HG03378 (cell line): ENCODE data around the gene PPIL3.
"Not testable (repeated sequence)": the region's sequence is repeated elsewhere in the genome, so short reads cannot be mapped to it uniquely, and the experiment has no call there.

Source experiments
- ATAC-seq: cut with Tn5 transposase; IDR thresholded peaks from one replicate; pipeline ENCODE4 v1.9.1; 2021; ENCODE audit warnings: mild to moderate bottlenecking, moderate library complexity; ENCODE audit not compliant: unreplicated experiment

PPIL3 gene

DNA sequence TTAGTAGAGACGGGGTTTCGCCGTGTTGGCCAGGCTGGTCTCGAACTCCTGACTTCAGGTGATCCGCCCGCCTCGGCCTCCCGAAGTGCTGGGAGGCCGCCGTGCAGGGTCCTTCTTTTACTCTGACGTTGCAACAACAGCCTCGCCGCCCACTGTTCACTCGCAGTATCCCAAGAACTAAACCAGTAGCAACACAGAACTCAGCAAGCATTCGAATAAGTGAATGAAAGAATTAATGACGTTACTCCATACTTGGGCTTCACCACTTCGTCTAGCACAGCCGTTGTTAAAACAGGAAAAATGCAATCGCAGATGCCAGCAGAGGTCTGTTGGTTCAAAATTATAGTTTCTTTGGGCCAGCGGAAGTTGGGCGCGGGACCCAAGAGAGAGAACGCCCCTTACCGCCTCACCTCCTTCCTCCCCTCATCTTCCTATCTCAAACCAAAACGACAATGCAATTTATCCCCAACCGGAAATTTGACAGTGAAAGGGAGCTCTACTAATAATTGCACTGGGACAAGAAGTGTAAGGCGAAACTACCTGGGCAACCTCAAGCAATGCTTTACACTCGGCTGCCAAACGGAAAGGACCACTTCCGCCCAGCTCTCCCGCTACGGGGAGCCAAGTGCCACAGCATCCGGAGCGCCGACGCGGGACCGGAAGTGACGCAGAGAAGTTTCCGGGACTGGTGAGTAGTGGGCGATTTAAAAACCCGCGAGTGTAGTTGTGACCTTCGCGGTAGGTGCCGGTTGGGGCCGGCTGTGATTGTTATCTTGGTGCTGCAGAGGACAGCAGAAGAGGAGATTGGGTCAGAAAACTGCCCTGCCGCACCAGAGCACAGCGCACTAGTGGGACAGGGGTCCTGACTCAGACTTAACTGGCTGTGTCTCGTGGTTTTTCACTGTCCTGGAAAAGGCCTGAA lies at the start of gene PPIL3, which contains the start of gene NIF3L1:
Gene PPIL3 (minus strand): TSS at position 374 of the 922 bp plus-strand sequence. CDS start 1,462 bp downstream, outside the sequence.
Gene NIF3L1 (plus strand): TSS at position 668 of the 922 bp plus-strand sequence. CDS start 2,573 bp downstream, outside the sequence.
- peak; percentile 85 for ATAC-seq

DNA sequence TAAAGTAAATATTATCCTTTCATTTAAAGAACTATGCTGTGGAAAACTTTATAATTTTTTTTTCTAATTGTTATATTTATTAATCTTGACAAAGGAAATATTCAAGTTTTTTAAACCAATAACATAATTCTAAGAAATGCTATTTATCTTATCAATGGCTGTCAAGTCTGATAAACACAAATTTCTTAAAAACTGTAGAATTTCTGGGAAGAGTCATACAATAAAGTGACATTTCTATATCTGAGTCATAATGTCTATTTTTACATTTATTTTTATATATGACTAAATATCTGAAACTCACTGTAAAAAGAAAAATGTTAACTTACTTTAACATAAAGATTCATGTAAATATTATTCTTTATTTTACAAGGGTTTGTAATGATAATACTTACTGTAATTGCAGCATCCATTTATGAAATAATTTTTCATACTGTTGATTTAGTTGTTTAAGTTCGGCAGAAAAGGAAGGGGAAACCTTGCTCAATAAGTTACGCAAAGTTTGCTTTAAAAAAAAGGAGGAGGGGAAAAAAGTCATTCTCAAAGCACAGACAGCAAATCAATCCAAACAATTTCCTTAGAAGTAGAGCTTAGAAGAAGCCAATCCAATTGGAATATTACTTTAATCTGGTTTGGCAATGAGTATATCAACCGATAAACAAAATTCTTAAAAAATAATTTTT lies 42.2 kb upstream of the PPIL3 start:
- no peak for ATAC-seq

DNA sequence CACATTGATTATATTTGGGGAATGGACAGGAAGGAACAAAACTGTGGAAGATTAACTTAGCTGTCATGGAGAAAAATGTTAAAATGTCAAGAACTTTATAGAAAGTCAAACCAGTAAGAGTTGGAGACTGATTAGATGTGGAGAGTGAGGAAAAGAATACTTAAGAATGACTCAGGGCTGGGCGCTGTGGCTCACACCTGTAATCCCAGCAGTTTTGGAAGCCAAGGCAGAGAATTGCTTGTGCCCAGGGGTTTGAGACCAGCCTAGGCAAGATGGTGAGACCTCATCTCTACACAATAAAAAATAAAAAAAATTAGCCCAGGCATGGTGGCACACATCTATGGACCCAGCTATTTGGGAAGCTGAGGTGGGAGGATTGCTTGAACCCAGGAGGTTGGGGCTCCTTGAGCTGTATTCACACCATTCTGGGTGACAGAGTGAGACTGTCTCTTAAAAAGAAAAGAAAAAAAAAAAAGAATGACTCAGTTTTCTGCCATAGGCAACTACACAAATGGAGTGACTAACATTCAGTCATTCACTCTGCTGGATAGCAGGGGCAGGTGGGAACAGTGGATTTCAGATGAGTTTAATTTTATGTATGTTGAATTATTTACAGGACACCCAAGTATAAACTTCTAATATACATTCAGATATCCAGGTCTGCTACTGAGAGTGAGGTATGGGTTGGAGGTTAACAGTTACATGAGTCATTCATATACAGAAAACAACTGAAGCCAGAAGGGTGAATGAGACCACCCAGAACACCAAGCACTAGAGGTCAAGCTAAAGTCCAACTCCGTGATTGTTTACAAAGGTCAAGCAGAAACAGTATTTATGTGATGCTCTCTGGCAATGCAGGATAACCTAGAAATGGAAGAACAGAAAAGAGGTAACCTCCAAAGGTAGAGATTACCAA lies 40.7 kb upstream of the PPIL3 start:
- no peak for ATAC-seq

DNA sequence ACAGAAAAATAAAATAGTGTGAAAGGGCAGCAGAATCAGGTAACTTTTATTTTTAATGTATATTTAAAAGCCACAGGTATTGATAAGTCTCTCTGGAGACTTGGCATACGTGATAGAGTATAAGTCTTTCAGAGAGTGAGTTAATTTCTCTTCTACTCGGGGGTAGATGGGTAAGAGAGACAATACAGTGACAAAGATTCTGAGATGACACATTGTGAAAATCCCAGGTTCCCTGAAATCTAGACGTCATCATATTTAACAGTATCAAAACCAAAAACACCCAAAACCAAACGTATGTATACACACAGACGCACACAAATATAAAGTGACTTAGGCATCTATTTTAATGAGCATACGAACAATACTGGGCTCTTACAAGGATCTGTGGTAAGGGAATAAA lies 33.6 kb upstream of the PPIL3 start:
- ATAC-seq, result no peak

DNA sequence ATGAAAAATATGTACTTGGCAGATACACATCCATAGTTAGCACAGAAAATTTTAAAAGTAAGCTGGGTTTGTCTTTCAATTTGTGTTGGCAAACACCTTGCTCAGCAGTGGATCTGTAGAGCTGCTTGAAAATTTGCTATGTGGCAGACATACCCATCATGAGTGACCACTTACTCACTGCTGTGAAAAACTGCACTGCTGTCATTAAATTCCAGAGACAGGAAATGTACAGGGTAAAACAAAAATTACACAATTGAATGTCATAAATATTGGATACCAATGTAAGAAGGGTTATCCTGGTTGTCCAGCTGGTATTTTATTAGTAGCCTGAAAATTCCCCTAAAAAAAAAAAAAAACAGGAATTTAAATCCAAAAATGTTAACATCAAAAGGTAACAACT lies 24.8 kb upstream of the PPIL3 start:
- no peak for ATAC-seq

DNA sequence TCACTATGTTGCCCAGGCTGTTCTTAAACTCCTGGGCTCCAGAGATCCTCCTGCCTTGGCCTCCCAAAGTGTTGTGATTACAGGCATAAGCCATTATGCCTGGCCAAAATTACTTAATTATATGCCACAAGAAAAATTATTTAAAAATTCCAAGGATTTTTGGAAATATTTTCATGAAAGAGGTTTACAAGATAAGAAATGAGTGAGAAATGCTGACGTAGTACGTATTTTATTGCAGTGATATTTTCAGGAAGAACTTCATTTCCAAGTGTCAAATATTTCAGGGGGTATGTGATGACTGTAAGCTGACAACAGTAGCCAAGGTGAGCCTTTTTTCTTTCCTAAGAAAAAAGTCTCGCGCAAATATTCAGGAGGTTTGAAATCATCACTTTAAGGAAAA lies 21.1 kb upstream of the PPIL3 start:
- ATAC-seq, result no peak

DNA sequence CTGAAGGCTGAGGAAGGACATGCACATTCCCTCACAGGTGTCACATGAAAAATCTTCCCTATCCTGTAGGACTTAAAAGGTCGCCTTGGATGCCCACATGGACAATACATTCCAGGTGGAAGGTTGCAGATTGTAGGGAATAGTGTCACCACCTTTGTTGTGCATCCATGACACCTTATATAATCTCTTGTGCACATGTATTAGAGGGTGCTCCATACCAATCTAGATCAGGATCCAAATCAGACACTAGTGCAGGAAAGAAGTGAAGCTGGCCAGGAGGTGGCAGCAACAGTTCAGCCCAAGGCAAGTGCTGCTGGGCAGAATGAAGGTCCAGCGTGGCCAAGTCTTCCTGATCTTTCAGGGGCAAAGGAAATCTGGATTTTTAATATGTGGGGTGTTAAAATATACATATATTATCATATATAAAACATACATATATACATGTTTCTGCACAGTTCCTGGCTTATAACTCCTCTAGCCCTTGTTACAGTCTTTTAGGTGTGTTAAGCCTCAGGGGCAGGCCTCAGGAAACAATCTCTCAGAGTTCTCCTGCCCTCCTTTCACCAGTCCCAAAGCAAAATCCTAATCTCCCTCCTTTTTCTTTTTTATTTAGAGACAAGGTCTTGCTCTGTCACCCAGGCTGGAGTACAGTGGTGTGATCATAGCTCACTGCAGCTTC lies 16.9 kb upstream of the PPIL3 start:
- no peak for ATAC-seq

DNA sequence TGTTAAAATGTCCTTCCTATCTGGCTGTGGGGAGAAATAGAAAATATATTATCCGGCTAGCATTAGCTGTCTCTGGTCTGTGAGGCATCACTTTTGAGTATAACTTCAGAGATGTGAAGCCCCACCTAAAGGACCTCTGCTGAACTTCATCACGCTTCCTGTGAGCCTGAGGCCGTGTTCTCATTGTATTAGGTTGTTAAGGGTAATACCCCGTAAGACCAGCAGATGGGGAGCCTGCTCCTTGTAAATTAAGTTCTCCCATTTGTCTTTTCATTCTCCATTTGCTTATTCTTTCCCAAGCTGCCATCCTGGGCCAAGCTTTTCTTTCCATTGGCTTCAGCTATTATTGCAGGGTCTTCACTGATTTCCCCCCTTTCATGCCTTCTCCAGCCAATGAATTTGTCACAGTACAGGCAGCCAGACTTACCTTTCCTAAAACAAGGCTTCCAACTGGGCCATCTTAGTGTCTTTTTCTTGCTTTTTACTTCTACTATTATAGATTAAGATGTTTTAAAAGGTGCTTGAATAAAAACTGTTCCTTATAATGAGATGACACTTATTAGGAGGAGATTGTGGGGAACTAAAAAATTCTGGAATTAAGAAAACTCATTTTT lies 12.7 kb upstream of the PPIL3 start:
- peak; percentile 95 for ATAC-seq

DNA sequence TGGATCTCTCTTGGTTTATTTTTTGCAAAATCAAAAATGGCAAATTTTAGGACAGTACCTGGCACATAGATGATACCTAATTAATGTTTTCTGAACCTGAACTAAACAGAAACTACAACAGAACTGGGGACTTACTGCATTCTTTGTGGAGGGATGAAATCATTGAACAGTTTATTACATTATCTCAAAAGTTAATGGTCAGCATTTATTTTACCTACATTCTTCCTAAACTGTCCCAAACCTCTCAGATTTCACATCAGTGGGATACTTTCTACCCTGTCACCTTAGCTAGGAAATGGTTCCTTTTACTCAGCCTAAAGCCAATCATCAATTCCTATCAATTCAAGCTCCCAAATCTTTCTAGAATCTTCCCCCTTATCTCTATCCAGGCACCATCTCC lies 10.6 kb upstream of the PPIL3 start:
- ATAC-seq, result no peak

DNA sequence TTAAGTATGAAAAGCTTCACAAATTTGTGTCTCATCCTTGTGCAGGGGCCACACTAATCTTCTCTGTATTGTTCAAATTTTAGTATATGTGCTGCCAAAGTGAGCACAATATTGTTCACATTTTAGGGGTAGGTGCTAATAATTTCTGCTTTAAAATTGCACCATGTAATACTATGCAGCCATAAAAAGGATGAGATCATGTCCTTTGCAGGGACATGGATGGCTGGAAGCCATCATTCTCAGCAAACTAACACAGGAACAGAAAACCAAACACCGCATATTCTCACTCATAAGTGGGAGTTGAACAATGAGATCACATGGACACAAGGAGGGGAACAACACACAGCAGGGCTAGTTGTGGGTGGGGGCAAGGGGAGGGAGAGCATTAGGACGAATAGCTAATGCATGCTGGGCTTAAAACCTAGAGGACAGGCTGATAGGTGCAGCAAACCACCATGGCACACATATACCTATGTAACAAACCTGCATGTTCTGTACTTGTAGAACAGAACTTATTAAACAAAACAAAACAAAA lies 7.1 kb downstream of the PPIL3 start:
- ATAC-seq, result not testable (repeated sequence)

DNA sequence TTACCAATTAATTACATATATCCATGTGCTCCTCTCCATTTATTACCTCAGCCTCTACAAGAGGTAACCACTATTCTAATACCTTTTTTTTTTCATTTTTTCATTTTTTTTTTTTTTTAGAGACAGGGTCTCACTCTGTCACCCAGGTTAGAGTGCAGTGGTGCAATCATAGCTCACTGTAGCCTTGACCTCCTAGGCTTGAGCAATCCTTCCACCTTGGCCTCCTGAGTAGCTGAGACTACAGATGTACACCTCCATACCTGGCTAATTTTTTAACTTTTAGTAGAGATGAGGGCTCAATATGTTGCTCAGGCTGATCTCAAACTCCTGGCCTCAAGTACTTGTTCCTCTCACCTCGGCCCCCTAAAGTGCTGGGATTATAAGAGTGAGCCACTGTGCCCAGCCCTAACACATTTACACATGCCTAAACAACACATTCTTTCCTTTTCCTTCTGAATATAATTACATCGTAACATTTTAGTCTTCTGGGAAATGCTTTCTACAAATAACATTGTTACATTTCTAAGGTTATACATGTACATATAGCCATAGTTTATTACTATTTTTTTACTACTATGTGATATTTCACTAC lies 10.5 kb downstream of the PPIL3 start:
- no peak for ATAC-seq

DNA sequence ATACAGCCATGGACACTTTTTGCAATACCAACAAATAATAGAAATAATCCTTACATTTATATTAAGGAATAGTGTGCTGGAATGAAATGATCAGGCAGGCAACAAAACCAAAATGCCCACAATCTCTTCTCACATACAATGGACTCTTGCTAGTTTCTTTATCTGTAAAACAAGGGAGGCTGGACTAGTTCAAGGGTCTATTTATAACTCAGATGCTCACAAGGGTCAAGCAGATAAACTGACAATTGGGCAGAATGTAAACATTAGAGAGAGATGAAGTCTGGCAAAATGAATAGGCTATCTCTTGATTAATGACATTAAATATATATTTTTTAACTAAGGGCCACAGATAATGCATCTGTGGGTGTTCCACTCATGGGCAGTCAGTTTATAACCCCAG lies 11.4 kb downstream of the PPIL3 start:
- no peak for ATAC-seq

DNA sequence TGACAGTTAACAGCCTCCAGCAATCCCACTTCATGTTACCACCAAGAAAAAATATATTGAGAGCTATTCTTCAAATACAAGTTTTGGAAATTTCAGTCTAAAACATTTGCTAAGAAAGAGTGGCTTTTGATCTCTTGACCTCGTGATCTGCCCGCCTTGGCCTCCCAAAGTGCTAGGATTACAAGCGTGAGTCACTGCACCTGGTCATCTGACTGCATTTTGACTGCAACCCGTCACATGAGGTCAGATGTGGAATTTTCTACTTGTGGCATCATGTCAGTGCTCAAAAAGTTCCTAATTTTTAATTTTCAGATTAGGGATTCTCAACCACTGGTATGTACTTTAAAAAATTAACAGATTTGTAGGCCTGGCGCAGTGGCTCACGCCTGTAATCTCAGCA lies 15.3 kb downstream of the PPIL3 start:
- no peak for ATAC-seq

DNA sequence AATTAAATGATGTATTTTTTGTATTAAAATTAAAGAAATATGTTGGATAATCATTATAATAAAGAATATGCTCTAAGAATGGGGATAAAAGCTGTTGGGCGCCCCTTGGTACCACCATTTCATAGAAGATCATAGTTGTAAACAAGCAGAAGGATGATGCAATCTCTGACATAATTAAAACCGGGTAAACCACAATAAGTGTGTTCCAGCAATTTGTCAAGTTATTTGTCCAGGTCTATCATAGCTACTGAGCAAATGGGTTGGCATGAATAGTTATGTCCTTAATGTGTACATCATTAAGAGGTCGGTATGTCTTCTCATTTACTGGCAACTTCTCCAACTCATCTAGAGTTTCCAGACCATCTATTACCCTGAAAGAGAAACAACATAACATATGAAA lies 17.7 kb downstream of the PPIL3 start:
- no peak for ATAC-seq

DNA sequence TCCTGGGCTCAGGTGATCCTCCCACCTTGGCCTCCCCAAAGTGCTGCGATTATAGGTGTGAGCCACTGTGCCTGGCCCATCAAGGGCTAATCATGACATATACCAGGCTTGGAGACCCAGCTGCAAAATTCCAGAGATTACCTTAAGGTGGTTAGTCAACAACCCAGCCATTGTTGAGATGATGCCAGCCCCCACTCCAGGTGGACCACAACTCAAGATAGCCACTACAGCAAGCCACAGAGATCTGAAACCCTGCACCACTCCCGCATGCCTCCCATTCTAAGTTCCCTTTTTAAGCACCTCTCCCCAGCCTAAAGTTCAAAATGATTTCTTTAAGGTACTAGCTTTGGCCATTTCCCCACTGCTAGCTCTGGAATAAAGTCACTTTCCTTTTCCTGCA lies 19.9 kb downstream of the PPIL3 start:
- no peak for ATAC-seq

DNA sequence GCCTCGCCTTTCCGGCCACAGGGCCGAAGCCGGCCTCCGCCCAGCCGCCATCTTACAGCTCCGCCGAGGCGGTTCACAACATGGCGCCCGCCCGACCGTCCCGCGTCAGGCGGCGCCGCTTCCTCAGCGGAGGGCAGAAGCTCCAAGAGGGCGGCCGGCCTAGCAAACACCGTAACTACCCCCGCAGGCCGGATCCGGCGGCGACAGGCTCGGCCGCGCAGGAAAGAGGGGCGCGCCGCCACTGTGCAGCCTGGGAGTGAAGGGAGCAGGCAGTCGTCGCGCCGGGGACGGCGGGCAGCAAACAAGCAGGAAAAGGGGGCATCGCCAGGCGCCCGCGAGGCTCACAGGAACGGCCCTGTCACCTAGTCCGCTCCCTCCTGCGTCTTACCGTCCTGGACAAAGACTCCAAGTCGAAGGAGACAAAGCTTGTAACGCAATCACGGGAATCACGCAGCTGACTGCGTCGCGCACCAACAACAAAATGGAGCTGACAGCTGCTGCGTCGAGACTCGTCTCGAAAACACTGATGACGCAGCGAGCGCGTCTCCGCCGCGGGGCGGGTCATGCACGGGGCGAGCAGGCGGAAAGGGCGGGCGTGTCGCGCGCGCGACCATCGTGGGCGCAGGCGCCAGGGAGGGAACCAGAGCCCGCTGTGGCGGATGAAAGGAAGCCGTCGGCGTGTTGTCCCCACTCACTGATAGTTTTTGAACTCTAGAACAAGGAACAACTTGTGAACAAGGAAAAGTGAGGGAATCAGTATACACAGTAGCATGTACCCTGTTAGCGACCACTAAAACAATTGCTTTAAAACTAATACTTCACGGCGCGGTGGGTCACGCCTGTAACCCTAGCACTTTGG lies 24.5 kb downstream of the PPIL3 start, which contains the start of gene CLK1:
Gene CLK1 (minus strand): TSS at position 483 of the 859 bp plus-strand sequence. CDS start 2,796 bp downstream, outside the sequence.
- peak; percentile 73 for ATAC-seq

DNA sequence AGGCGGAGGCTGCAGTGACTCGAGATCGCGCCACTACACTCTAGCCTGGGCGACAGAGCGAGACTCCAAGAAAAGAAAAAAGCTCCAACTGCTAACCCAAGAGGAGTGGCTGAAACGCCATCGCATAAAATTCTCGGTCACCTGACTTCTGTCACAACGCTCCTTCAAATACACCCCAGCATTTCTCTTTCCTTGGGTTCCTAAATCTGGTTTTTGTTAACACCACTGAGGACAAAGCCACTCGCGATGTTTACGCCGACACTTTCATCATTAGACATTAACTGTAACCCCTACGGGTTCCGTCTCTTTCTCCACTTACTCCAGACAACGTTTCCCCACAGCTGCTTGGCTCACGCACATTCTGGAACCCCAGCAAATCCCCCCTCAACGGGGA lies 25.1 kb downstream of the PPIL3 start:
- ATAC-seq, result peak; percentile 16

DNA sequence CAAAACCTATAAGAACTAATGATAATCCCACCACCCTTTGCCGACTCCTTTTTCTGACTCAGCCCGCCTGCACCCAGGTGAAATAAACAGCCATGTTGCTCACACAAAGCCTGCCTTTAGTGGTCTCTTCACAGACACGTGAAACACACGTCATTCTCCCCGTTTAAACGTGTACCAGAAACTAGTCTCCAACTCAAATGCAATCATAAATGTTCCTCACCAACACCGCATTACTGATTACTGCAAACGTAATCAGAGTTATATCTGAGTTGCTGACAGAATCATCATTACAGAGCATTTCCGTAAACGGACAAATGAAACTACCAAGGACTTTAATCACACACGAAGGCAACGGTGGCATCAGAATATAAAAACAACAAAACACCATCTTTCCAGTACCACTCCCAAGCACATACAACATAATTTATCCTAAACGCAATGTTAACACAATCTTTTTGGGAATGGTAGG lies 26.3 kb downstream of the PPIL3 start:
- ATAC-seq, result peak; percentile 29
